Heart left ventricle (tissue), 13 donors: Measurements from ENCODE around the gene NRGN.

Experiments used
- CTCF ChIP-seq, 12 donors: fragments of 200-600 bp; sonication (generic) in 4 of 12; IDR thresholded peaks; one replicate each; pipeline versions ENCODE4 v1.5.0 to v1.8.0; 2018 to 2022; ENCODE audit warnings: antibody characterized with exemption in 12 of 12, mild to moderate bottlenecking in 5 of 12
- POLR2A ChIP-seq, 2 donors: fragments of 450-650 bp; IDR thresholded peaks; one replicate each; pipeline ENCODE4 v1.6.1; 2017; ENCODE audit warnings: antibody characterized with exemption in 2 of 2, mild to moderate bottlenecking in 2 of 2, moderate library complexity in 2 of 2
- donor health status: ischemic (EF 13 %, LVEDD 7.1; RV severe dilation, severe dysfunction).
- donor health status: DM: no; HTN: yes; CAD: no.
- donor health status: DM: no; HTN: no; CAD: no.
- donor health status: ischemic (EF 25% LVEDD 6.9; RV normal size, moderate dysfunction).
- donor health status: ischemic (EF 25% LVEDD 5.7; RV mildly dilated, moderate dysfunction).
- donor health status: ischemic (EF 35%, LVEDD 5.7; RV mildly dilated, moderate dysfunction).
- donor health status: nonischemic (EF 11% LVEDD 7.7; RV severe dilation, severe dysfunction).
- donor health status: DM: yes; HTN: yes; CAD: no.
- donor health status: PGD.
- donor health status: ischemic (EF 29% LVEDD 5.4; RV normal size, mild dysfunction).
- donor health status: nonischemic (EF 23%, LVEDD 6.1; RV moderate dilation, normal function).

GRCh38 chr11:124751741-124752470, 12.2 kb downstream of the NRGN start, which contains the start of gene VSIG2:
- no peak for TF ChIP-seq CTCF (IDR thresholded peaks at IDR 0.05)
- TF ChIP-seq POLR2A (IDR thresholded peaks at IDR 0.05): no peak
